ENCODE results near the gene NSUN6. TPM values are rescaled to one million over a fixed set of nuclear protein-coding genes. Genes with fewer than 3 reads are reported as not detected.

The NSUN6 gene
- total and polyA plus RNA-seq, 4 donors: 16.3 to 47.6 (median 25.0) TPM

GRCh38 chr10:18610517-18610916 is 40.9 kb downstream of the NSUN6 start:
- Histone ChIP-seq H3K9ac (ENCODE audit: low read depth in 1 of 2, low read length in 2 of 2) (peak overlapping the region in 1 of 2 donors; percentile 71), H3K4me1 (ENCODE audit: control insufficient read depth in 4 of 4, insufficient read depth in 4 of 4, low read length in 3 of 4) (peaks cover 0 to 8% (median 3%) of the 10 kb centered on the region in 4 donors), H3K36me3 (ENCODE audit: control insufficient read depth in 4 of 4, insufficient read depth in 3 of 4, low read depth in 1 of 4, low read length in 3 of 4) (peaks cover 4 to 38% (median 28%) of the 10 kb centered on the region in 4 donors), H3K4me3 (ENCODE audit: low read depth in 1 of 3, low read length in 3 of 3) (no peak overlapping the region), H3K27me3 (ENCODE audit: control insufficient read depth in 4 of 4, insufficient read depth in 4 of 4, low read length in 3 of 4) (no peaks in the 10 kb centered on the region), H3K9me3 (ENCODE audit: control insufficient read depth in 4 of 4, low read length in 3 of 4) (no peaks in the 10 kb centered on the region), H3K27ac (ENCODE audit: low read depth in 1 of 2, low read length in 2 of 2) (peak overlapping the region; percentile 58 to 76)
- DNase-seq (ENCODE audit: low spot score): no peak
- peak; percentile 41 to 83 for TF ChIP-seq GABPA (IDR thresholded peaks at IDR 0.05 in 1 of 2, conservative IDR thresholded peaks at IDR 0.05 in 1 of 2)
- TF ChIP-seq EGR1 (IDR thresholded peaks at IDR 0.05; ENCODE audit: low read depth in 2 of 2): peak in 1 of 2 donors; percentile 54
- TF ChIP-seq TAF1 (conservative IDR thresholded peaks at IDR 0.05): peak; percentile 50
- peak; percentile 93 for TF ChIP-seq SP1 (IDR thresholded peaks at IDR 0.05)
- TF ChIP-seq RXRA (IDR thresholded peaks at IDR 0.05): peak; percentile 96
- TF ChIP-seq FOXA2 (IDR thresholded peaks at IDR 0.05): peak; percentile 76
- TF ChIP-seq, protein P1, sequence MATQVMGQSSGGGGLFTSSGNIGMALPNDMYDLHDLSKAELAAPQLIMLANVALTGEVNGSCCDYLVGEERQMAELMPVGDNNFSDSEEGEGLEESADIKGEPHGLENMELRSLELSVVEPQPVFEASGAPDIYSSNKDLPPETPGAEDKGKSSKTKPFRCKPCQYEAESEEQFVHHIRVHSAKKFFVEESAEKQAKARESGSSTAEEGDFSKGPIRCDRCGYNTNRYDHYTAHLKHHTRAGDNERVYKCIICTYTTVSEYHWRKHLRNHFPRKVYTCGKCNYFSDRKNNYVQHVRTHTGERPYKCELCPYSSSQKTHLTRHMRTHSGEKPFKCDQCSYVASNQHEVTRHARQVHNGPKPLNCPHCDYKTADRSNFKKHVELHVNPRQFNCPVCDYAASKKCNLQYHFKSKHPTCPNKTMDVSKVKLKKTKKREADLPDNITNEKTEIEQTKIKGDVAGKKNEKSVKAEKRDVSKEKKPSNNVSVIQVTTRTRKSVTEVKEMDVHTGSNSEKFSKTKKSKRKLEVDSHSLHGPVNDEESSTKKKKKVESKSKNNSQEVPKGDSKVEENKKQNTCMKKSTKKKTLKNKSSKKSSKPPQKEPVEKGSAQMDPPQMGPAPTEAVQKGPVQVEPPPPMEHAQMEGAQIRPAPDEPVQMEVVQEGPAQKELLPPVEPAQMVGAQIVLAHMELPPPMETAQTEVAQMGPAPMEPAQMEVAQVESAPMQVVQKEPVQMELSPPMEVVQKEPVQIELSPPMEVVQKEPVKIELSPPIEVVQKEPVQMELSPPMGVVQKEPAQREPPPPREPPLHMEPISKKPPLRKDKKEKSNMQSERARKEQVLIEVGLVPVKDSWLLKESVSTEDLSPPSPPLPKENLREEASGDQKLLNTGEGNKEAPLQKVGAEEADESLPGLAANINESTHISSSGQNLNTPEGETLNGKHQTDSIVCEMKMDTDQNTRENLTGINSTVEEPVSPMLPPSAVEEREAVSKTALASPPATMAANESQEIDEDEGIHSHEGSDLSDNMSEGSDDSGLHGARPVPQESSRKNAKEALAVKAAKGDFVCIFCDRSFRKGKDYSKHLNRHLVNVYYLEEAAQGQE (IDR thresholded peaks at IDR 0.05): peak; percentile 63
- peak; percentile 100 for TF ChIP-seq JUND (IDR thresholded peaks at IDR 0.05)
- peak; percentile 74 for TF ChIP-seq MAX (IDR thresholded peaks at IDR 0.05)
- no peak for TF ChIP-seq HNF4G (IDR thresholded peaks at IDR 0.05)
- TF ChIP-seq, protein P2, sequence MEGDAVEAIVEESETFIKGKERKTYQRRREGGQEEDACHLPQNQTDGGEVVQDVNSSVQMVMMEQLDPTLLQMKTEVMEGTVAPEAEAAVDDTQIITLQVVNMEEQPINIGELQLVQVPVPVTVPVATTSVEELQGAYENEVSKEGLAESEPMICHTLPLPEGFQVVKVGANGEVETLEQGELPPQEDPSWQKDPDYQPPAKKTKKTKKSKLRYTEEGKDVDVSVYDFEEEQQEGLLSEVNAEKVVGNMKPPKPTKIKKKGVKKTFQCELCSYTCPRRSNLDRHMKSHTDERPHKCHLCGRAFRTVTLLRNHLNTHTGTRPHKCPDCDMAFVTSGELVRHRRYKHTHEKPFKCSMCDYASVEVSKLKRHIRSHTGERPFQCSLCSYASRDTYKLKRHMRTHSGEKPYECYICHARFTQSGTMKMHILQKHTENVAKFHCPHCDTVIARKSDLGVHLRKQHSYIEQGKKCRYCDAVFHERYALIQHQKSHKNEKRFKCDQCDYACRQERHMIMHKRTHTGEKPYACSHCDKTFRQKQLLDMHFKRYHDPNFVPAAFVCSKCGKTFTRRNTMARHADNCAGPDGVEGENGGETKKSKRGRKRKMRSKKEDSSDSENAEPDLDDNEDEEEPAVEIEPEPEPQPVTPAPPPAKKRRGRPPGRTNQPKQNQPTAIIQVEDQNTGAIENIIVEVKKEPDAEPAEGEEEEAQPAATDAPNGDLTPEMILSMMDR (IDR thresholded peaks at IDR 0.05; ENCODE audit: low read depth, low read length, missing input control): no peak
- TF ChIP-seq NR2F2 (IDR thresholded peaks at IDR 0.05): peak; percentile 89
- peak; percentile 78 for TF ChIP-seq HNF4A (conservative IDR thresholded peaks at IDR 0.05)
- peak; percentile 64 to 67 for TF ChIP-seq RAD21 (IDR thresholded peaks at IDR 0.05)
- peak; percentile 88 for TF ChIP-seq FOXA1 (IDR thresholded peaks at IDR 0.05)
- peak; percentile 84 for TF ChIP-seq YY1 (IDR thresholded peaks at IDR 0.05)
- TF ChIP-seq, protein P3, sequence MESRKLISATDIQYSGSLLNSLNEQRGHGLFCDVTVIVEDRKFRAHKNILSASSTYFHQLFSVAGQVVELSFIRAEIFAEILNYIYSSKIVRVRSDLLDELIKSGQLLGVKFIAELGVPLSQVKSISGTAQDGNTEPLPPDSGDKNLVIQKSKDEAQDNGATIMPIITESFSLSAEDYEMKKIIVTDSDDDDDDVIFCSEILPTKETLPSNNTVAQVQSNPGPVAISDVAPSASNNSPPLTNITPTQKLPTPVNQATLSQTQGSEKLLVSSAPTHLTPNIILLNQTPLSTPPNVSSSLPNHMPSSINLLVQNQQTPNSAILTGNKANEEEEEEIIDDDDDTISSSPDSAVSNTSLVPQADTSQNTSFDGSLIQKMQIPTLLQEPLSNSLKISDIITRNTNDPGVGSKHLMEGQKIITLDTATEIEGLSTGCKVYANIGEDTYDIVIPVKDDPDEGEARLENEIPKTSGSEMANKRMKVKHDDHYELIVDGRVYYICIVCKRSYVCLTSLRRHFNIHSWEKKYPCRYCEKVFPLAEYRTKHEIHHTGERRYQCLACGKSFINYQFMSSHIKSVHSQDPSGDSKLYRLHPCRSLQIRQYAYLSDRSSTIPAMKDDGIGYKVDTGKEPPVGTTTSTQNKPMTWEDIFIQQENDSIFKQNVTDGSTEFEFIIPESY (IDR thresholded peaks at IDR 0.05): peak; percentile 69
- TF ChIP-seq ATF3 (IDR thresholded peaks at IDR 0.05): peak; percentile 99
- WGBS: 36% methylated on average over 3 of the region's 3 CpGs
